ENCODE measurements around the gene DDX49.

DDX49 gene

DNA sequence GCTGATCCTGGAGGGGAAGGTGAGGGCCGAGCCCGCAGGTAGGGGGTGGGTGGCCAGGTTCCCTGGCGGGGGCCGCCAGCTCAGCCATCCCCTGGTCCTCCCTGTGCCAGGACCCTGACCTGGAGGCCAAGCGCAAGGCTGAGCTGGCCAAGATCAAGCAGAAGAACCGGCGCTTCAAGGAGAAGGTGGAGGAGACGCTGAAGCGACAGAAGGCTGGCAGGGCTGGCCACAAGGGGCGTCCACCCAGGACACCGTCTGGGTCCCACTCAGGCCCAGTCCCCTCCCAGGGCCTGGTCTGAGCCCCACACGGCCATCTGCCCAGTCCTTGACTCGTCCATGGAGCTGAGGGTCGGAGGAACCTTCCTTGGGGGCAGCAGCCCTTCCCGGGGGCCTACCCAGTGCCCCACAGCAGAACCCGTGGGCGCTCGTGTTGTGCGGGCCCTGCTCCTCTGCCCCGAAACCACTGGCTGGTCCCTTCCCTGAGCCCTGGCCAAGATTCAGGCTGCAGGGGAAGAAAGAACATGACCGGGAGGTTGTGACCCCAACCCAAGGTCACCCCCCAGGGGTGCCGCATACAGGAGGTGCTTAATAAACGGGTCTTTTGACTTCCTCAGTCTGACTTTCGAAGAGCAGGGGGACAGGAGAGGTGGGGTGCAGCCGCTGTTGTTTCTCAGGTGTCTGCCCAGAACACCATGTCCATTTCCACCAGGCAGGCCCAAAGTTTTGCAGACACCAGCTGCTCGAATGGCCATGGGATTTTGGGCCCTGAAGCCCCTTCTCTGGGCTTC is 8.7 kb downstream of the DDX49 start:
- no peak for DNase-seq (ENCODE audit: low read depth)
- no peak overlapping the region for H3K4me3 ChIP-seq (ENCODE audit: low read depth, low read length)
- TF ChIP-seq, protein P1, sequence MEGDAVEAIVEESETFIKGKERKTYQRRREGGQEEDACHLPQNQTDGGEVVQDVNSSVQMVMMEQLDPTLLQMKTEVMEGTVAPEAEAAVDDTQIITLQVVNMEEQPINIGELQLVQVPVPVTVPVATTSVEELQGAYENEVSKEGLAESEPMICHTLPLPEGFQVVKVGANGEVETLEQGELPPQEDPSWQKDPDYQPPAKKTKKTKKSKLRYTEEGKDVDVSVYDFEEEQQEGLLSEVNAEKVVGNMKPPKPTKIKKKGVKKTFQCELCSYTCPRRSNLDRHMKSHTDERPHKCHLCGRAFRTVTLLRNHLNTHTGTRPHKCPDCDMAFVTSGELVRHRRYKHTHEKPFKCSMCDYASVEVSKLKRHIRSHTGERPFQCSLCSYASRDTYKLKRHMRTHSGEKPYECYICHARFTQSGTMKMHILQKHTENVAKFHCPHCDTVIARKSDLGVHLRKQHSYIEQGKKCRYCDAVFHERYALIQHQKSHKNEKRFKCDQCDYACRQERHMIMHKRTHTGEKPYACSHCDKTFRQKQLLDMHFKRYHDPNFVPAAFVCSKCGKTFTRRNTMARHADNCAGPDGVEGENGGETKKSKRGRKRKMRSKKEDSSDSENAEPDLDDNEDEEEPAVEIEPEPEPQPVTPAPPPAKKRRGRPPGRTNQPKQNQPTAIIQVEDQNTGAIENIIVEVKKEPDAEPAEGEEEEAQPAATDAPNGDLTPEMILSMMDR (conservative IDR thresholded peaks at IDR 0.05; ENCODE audit: low read depth, low read length), result no peak

DNA sequence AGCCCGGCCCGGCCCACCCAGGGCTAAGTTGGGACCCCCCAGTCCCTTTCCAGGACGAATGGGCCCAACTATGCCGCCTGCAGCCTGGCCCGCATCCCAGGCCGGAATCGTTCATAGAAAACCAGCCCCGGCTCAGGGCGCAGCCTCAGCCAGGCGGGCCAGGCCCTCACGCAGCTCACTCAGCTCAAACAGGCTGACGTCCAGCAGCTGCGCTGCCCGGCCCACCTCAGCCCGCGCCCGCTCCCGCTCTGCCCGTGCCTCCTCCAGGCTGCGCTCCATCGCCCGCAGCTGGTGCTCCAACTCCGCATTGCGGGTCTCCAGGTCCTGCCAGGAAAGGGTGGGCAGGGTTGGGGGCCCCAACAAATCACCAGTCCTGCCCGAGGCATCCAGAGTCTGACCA is 9.8 kb downstream of the DDX49 start:
- DNase-seq (ENCODE audit: low read depth), result no peak
- H3K4me3 ChIP-seq (ENCODE audit: low read depth, low read length), result no peak overlapping the region
- TF ChIP-seq, protein P1 (conservative IDR thresholded peaks at IDR 0.05; ENCODE audit: low read depth, low read length), result no peak

DNA sequence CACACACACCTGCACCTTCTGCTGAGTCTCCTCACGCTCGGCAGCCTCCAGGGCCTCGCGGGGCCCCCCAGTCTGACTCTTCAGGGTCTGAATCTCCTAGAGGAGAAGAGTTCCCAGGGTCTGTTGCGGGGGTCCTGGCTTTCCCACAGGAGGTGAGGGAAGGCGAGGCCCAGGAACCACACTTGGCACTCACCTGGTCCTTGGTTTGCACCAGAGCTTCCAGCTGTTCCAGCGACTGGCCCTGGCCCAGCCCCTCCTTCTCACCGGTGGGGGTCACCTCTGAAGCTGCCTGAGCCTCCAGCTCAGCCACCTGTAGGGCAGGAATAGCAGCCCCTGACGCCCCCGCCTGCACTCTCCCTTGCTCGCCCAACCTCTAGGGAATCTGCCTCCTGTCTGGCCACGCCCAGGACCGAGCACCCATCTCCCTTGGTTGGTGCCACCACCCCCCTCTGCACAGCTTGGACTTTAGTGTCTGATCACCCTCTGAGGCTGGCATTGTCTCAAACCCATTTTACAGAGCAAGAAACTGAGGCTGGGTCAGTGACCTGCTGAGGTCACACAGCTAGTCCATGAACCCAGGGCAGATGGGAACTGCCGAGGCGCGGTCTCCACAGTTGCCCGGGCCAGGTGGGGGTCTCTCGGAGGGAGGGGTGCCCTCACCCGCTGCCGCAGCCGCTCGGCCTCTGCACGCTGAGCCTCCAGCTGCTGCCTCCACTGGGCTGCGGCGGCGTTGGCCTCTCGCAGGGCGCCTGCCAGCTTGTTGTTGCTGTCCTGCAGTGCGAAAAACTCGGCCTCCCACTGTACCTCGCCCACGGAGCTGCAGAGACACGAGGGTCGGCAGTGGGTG is 12.0 kb downstream of the DDX49 start:
- TF ChIP-seq, protein P1 (conservative IDR thresholded peaks at IDR 0.05; ENCODE audit: low read depth, low read length), result no peak

DNA sequence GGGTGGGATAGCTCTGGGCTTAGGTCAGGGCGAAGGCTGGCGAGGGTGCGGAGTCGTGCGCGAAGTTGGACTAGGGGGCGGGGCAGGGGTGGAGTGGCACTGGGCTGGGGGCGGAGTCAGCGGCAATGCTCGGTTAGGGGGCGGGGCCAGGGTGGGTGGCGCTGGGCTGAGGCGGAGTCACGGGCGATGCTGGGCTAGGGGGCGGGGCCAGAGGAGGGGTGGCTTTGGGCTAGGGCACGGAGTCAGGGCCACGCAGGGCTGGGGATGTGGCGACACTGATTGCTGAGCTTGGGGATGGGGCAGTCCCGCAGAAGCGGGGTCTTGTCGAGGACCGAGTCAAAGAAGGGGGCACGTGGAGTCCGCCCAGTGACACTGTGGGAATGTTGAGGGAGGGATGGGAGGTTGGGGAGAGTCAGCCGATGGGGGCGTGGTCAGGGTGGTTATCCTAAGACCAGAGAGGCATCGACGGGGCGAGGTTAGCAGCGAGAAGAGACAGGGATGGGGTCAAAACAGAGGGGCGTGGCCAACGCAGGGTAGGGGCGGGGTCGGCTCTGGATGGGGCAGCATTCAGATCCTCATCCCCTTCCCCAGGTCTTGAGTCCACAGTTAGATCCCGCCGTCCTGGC is 12.8 kb downstream of the DDX49 start:
- H3K4me3 ChIP-seq (ENCODE audit: low read depth, low read length), result peak overlapping the region; percentile 40
- TF ChIP-seq, protein P1 (conservative IDR thresholded peaks at IDR 0.05; ENCODE audit: low read depth, low read length), result no peak

More for the DNA sequence above, 12.0 kb downstream of the DDX49 start:
- H3K4me3 ChIP-seq (ENCODE audit: low read depth, low read length), result no peak overlapping the region
- DNase-seq (ENCODE audit: low read depth), result no peak

DNA sequence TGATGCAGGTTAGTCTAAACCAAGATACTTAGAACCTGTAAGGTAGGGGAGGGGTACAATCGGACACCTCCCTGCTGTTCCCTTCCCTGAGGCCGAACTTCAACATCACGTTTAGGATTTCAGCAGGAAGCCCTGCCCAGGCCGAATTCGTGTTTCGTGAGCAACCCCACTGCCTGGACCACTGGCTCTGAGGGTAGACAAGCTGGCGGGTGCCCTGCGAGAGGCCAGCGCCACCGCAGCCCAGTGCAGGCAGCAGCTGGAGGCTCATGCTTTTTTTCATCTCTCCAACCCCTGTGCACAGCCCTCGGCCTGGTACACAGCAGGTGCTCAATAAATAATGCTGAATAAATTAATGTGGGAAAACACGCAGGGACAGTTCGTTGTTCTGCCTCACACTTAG is 13.8 kb downstream of the DDX49 start:
- H3K4me3 ChIP-seq (ENCODE audit: low read depth, low read length), result no peak overlapping the region
- no peak for DNase-seq (ENCODE audit: low read depth)
- TF ChIP-seq, protein P1 (conservative IDR thresholded peaks at IDR 0.05; ENCODE audit: low read depth, low read length), result no peak

More for the DNA sequence above, 12.8 kb downstream of the DDX49 start:
- DNase-seq (ENCODE audit: low read depth), result peak; percentile 64

DNA sequence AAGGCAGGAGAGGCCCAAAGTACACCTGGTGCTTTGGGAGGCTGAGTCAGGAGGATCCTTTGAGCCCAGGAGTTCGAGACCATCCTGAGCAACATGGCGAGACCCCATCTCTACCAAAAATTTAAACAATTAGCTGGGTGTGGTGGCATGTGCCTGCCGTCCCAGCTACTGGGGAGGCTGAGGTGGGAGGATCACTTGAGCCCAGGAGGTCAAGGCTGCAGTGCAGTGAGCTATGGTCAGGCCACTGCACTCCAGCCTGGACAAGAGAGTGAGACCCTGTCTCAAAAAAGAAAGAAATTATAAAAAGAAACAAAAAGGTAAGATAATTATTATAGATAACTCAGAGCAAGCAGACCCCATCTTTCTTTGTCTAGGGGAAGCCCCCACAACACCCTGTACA is 19.6 kb downstream of the DDX49 start:
- TF ChIP-seq, protein P1 (conservative IDR thresholded peaks at IDR 0.05; ENCODE audit: low read depth, low read length), result no peak
- no peak overlapping the region for H3K4me3 ChIP-seq (ENCODE audit: low read depth, low read length)

More for the DNA sequence above, 19.6 kb downstream of the DDX49 start:
- no peak for DNase-seq (ENCODE audit: low read depth)
